COLO668 (cell line): Measurements from ENCODE around the gene DIP2C.
"Not testable (repeated sequence)": the region's sequence is repeated elsewhere in the genome, so short reads cannot be mapped to it uniquely, and the experiment has no call there.

Source experiments
- DNase-seq: peaks from one replicate; lab custom pipeline; 2025; ENCODE audit not compliant: unreplicated experiment; lab: John Stamatoyannopoulos, UW

Gene DIP2C

GRCh38 chr10:600234-600633 lies 89.2 kb downstream of the DIP2C start:
- no peak for DNase-seq

- DNase-seq: no peak
Observed at GRCh38 chr10:599767-600166, 89.7 kb downstream of the DIP2C start.

- DNase-seq: no peak
Observed at GRCh38 chr10:598415-599170, 90.9 kb downstream of the DIP2C start.

GRCh38 chr10:597976-598375 lies 91.5 kb downstream of the DIP2C start:
- DNase-seq: no peak

GRCh38 chr10:596725-597345 lies 92.6 kb downstream of the DIP2C start:
- no peak for DNase-seq

GRCh38 chr10:596131-596530 lies 93.3 kb downstream of the DIP2C start:
- not testable (repeated sequence) for DNase-seq

- DNase-seq: no peak
Observed at GRCh38 chr10:595473-595872, 94.0 kb downstream of the DIP2C start.

- no peak for DNase-seq
Observed at GRCh38 chr10:594584-595270, 94.7 kb downstream of the DIP2C start.

- DNase-seq: no peak
Observed at GRCh38 chr10:593901-594457, 95.5 kb downstream of the DIP2C start.

GRCh38 chr10:593421-593820 lies 96.0 kb downstream of the DIP2C start:
- no peak for DNase-seq

GRCh38 chr10:593016-593415 lies 96.5 kb downstream of the DIP2C start:
- no peak for DNase-seq

GRCh38 chr10:591646-592045 lies 97.8 kb downstream of the DIP2C start:
- no peak for DNase-seq

GRCh38 chr10:590721-591120 lies 98.7 kb downstream of the DIP2C start:
- no peak for DNase-seq

- DNase-seq: no peak
Observed at GRCh38 chr10:589961-590680, 99.3 kb downstream of the DIP2C start.

GRCh38 chr10:588246-589165 lies 101.0 kb downstream of the DIP2C start:
- DNase-seq: no peak

- DNase-seq: no peak
Observed at GRCh38 chr10:586716-587115, 102.8 kb downstream of the DIP2C start.

- DNase-seq: no peak
Observed at GRCh38 chr10:586151-586550, 103.3 kb downstream of the DIP2C start.

- no peak for DNase-seq
Observed at GRCh38 chr10:585502-585901, 104.0 kb downstream of the DIP2C start.

GRCh38 chr10:584497-585290 lies 104.8 kb downstream of the DIP2C start:
- not testable (repeated sequence) for DNase-seq
